ENCODE results near the gene ARHGAP26.

ARHGAP26 gene, protein sequence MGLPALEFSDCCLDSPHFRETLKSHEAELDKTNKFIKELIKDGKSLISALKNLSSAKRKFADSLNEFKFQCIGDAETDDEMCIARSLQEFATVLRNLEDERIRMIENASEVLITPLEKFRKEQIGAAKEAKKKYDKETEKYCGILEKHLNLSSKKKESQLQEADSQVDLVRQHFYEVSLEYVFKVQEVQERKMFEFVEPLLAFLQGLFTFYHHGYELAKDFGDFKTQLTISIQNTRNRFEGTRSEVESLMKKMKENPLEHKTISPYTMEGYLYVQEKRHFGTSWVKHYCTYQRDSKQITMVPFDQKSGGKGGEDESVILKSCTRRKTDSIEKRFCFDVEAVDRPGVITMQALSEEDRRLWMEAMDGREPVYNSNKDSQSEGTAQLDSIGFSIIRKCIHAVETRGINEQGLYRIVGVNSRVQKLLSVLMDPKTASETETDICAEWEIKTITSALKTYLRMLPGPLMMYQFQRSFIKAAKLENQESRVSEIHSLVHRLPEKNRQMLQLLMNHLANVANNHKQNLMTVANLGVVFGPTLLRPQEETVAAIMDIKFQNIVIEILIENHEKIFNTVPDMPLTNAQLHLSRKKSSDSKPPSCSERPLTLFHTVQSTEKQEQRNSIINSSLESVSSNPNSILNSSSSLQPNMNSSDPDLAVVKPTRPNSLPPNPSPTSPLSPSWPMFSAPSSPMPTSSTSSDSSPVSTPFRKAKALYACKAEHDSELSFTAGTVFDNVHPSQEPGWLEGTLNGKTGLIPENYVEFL

DNA sequence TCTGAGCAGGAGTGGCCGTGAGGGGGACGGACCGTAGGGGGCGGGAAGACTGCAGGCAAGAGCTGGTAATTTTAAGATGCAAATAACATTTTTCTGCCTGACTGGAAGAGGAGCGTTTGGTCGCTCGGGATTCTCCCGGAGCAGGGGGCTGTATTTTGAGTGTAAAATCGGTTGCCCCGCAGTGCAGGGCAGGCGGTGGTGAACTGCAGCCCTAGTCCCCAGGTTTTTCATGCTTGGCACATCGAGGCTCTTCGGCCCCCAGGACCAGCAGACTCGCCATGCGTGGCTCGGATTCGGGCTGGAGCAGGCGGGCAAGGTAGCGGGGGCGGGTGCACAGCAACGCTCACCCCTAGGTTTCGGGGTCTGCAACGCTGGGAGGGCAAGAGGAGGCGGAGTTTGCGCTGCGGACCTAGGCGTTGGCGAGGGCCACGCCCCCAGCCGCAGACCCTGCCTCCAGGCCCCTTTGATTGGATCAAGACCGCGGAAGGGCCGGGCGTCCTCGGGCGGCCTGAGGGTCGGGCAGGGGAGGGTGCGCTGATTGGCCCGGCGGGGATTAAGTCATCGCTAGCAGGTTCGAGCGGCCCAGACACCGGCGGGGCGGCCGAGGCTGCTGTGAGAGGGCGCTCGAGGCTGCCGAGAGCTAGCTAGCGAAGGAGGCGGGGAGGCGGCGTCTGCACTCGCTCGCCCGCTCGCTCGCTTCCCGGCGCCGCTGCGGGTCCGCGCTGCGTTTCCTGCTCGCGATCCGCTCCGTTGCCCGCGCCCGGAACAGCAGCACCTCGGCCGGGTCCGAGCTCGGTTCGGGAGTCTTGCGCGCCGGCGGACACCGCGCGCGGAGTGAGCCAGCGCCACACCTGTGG, at the start of gene ARHGAP26:
Gene ARHGAP26, plus strand, starts transcription at position 585 of the 857 bp plus-strand sequence. CDS start 385 bp downstream, outside the sequence.
- peak; percentile 96 for DNase-seq (ENCODE audit: low spot score)

DNA sequence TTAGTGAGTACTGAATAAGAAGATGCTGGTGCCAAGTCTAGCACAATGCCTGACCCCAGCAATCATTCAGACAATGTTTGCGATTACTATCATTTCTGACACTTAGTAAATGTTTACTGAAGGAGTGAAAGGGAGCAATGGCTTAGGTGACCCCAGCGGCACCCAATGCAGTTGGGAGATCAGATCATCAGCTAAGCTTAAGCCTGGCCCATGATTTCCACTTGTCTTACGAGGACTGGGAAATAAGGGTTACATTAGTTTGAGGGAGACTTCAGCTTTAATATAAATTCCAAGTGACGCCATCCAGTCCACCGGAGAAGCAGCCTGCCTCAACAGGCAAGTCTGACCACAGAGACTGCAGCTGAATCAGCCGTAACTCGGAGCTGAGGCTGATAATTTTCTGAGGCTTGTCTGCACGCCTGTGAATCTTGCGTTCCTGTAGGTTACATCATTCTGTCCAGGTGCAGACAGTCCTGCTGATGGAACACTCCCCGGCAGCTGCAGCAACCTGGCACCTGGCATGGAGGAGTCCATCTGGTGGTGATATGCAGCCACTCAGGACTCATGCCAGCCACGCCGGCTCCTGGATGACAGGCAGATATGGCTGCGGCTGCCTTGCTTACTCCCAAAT, 49.4 kb upstream of the ARHGAP26 start:
- no peak for DNase-seq (ENCODE audit: low spot score)

DNA sequence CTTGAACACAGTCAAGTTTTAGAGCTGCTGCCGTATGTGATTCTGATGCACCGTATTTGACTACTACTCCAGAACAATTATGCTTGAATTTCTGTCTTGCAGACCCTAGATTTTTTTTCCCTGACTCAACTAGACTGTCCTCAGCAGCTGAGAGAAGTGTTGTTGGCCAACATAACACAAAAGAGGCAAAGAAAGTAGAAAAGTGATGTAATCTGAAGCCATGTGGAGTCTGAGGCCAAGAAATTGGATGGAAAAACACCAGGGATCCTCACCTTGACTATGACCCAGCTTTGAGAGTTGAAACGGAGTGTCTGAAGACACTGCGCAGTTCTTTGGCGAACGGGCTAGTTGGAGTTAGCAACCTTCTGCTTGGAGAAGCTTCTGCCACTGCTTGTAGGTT, 48.0 kb upstream of the ARHGAP26 start:
- DNase-seq (ENCODE audit: low spot score): no peak

DNA sequence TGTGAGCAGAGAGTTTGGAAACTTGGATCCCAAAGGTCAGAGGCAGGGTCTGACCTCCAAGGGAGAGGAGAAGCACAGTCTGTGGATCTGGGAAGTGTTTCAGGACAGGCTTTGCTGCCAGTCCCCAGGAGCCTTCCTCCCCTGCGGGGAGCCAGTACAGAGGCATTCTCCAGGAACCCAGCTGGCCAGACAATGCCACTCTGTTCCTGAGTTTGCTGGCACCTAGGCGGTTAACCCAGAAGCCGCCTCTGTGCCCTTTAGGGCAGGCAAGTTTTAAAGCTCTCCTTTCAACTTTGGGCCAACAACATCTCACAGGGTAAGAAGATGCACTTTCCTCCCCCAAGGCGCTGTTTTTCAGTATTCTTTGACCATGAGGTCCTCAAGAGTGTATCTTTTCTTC, 47.3 kb upstream of the ARHGAP26 start:
- no peak for DNase-seq (ENCODE audit: low spot score)

DNA sequence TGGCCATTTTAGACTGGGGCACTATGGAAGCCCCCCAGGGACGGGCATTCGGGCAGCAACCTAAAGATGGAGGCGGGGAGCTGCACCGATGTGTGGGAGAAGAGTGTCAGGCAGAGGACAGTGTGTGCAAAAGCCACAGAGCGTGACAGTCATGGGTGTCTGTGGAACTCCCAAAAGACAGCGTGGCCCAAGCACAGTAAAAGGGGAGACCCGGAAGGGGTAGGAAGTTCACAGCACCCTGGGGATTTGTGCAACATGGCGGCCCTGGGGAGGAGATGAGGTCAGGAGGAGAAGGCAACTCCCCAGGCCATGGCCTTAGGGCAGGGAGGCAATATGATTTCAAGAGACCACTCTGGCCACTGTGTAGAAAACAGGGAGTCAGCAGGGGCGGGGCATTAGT, 45.4 kb upstream of the ARHGAP26 start:
- DNase-seq (ENCODE audit: low spot score): no peak

DNA sequence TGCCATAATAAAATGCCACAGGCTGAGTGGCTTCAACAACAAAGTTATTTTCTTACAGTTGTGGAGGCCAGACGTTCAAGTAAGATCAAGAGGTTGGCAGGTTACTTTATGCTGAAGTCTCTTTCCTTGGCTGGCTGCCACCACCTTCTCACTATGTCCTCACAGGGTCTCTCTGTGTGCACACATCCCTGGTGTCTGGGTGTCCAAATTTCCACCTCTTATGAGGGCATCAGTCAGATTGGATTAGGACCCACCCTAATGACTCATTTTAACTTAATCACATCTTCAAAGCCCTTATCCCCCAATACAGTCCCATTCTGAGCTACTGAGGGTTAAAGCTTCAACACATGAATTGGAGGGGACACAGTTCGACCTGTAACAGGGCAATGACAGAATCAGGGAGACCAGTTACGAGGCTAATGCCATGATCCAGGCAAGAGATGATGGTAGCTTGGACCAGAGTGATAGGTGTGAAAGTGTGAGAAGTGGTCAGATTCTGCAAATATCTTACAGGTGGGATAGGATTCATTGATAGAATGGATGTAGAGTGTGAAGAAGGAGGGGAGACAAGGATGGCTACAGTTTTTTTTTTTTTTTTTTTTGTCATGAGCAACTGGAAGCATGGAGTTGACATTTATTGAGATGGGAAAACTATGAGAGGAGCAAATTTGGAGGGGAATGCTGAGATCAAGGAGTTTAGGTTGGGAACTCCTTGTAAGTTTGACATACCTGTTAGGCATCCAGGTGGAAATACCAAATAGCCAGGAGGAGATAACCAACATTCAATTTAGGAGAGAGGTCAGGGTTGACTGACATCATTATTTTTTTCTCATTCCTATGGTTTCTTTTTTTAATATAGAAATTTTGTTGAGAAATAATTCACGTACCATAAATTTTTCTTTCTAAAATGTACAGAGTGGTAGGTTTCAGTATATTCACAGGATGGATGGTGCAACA, 44.7 kb upstream of the ARHGAP26 start:
- no peak for DNase-seq (ENCODE audit: low spot score)

DNA sequence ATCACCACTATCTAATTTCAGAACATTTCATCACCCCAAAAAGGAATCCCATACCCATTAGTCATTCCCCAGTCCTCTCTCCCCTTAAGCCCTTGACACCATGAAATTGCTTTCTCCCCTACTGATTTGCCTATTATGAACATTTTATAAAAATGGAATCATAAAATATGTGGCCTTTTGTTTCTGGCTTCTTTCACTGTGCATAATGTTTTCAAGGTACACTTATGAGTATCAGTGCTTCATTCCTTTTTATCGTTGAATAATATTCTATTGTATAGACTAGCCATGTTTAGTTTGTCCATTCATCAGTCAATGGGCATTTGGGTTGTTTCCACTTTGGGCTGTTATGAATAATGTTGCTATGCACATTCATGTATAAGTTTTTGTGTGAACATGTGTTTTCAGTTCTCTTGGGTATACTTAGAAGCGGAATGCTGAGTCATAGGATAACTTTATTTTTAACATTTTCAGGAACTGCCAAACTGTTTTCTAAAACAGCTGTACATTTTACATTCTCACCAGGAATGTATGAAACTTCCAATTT, 43.9 kb upstream of the ARHGAP26 start:
- peak; percentile 42 for DNase-seq (ENCODE audit: low spot score)

DNA sequence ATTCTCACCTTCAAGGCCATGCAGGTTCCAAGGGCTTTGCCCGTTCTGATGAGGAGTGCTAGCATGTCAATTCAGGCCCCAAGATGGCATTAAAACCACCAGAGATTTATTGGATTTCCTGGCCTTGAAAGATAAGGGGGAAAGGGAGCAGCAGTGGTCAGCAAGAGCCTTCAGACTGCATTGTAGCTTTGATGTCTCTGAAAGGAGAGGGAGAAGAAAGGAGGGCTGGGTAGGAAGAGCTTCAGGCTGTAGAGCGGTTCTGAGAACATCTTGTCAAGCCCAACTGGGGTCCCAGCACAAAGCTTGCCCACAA, 42.5 kb upstream of the ARHGAP26 start:
- no peak for DNase-seq (ENCODE audit: low spot score)

DNA sequence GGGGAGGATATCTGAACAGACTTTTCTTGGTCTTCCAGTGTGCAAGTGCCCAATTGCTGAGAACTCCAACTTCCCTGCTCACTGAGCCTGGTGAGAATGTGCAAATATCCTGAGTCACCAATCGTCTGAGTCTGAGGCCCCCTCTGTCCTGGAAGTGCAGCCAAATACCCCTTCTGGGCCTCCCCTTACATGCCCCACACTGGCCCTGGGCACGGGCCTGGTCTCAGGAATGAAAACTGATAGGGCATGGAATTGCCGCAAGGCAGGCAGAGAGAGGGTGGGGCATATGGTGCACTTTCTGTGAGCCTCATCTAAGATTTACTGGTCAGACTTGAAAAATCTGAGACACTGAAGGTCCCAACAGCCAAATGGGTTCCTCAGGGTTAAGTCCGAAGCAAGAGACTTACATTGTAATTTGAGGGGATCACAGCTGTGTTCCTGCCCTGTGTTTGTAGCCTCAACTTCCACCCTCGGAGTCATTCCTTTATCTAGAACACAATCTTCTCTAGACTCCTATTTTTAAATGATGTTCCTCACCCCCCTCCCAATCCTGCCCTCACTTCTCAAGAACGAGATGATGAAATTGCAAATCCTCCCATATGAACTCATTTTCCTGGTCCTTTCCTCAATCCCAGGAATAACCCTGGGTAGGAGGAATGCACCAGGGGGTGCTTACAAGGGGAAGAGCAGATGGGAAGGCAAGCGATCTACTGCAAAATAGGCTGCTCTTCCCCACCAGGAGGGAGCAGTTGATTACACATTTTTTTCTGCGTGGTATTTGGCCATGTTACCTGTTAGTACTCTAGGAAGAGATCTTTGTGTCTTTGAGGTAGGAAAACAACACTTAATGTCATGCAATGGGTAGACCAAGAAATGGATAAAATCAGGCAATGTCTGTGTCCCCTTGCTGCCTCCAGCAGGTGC, 34.6 kb upstream of the ARHGAP26 start:
- DNase-seq (ENCODE audit: low spot score): no peak

DNA sequence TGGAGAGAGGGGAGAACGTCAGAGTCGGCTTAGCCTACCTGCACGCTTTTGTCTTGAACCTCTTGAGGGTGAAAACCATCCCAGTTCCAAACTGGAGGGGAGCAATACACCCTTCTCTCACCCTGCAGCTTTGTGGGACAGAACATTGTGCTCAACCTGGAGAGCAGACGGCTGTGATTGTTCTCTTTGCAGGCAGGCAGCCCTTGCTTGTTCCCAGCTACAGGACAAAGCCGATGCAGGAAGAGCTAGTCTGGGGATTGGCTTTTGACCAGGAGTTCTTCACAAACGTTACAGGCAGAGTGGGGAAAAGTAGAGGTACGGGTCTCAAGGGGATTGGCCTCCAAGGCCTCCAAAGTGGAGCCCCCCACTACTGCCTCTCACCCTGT, 33.9 kb upstream of the ARHGAP26 start:
- no peak for DNase-seq (ENCODE audit: low spot score)

DNA sequence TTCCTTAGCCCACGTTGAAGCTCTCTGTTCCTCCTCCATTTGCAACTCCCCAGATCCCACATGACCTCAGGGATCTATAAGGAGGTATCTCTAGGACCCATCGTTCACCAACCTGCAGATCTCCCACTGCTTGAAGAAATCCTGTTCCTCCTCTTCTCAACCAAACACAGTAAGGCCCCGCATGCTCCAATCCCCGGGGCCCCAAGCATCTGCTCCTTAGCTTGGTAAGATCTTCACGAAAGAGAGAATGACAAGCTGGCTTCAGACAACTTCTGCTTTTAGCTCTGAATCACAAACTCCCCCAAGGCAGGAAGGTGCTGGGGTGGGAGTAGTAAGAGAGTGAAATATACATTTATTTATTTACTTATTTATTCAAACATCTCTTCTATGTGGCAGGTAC, 33.0 kb upstream of the ARHGAP26 start:
- no peak for DNase-seq (ENCODE audit: low spot score)

DNA sequence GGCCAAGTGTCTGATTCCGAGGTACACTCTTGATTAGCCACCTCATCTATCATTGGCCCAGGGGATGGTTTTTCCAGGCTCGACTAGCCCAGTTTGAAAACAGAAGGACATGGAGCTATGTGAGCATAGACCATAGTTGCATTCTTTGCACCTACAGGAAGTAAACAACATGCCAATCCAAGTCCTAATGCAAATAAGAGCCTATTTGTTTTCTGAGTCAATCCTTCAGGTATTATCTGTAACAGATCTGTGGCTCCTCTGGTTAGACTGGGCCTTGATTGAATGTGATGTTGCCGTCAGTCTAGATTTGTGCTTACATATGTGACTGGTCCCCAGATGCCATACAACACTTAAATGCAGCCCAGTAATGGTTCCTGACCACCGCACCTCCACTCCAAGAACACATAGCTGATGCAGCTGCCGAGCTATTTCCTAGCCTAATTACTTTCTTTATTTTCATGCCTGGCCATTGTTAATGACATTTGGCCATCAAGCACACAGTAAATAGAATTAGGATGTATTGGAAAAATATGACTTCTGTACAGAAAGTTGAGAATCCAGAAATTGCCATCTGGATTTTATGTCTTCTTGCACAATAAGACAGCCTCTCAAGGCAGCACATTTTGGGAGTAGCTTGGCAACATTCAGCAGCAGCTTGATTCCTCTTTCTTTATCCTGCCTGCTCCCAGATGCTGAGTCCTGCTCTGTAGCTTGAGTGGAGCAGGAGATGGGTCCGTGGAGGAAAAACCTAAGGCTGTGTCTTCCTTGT, 29.5 kb upstream of the ARHGAP26 start:
- DNase-seq (ENCODE audit: low spot score): no peak

DNA sequence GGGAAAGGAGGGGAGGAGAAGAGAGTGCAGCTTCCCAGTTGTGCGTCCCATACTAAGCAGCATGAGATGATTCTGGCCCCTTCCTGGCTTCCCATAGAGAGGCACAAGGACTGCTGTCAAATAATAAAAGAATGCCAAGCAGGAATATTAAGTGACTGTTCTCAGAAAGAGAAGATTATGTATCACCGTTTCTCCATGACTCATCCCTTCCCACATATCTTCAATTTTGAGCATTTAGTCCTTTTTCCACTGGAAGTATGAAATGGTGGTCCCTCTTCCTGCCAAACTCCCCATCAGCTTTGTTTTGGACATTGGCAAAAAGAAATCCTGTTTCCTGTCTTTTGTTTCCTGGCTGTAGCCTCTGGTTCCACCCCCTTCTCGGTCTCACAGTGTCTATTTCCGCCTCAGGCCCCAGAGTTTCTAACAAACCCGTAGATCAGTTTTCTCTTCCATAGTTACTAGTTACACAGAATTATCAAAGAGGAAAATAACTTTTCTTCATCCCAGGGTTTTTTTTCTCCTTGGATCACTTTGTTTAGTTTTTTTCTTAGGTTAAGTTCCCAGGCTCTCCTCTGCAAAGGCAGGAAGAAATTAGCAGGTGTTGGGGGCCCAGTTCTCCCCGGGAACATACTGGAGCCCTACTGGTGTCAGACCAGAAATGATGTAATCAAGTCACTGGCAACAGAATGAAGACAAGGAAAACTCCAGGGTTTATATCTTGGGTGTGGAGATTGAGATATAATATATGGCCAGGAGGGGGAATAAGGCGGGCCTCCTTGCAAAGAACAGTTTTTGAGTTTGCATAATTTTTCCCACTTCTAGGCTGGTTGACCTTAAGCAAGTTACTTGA, 26.4 kb upstream of the ARHGAP26 start:
- DNase-seq (ENCODE audit: low spot score): no peak

DNA sequence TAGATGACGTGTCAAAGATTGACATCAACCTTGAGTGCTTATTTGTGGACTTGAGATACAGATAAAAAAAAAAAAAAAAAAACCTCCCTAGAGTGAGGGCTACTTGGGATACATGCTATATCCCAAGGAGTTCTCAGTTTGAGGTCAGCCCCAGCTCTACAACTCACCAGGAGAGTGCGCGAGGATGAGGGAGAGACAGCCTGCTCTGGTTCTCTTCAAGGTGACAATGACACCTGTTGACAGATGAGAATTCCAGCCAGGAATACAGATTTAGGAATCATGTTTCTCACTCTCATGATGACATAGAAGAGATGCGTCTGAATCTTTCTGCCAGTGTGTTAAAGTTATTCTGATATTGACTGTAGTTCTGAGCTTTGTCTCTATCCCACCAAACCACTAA, 24.9 kb upstream of the ARHGAP26 start:
- DNase-seq (ENCODE audit: low spot score): no peak

DNA sequence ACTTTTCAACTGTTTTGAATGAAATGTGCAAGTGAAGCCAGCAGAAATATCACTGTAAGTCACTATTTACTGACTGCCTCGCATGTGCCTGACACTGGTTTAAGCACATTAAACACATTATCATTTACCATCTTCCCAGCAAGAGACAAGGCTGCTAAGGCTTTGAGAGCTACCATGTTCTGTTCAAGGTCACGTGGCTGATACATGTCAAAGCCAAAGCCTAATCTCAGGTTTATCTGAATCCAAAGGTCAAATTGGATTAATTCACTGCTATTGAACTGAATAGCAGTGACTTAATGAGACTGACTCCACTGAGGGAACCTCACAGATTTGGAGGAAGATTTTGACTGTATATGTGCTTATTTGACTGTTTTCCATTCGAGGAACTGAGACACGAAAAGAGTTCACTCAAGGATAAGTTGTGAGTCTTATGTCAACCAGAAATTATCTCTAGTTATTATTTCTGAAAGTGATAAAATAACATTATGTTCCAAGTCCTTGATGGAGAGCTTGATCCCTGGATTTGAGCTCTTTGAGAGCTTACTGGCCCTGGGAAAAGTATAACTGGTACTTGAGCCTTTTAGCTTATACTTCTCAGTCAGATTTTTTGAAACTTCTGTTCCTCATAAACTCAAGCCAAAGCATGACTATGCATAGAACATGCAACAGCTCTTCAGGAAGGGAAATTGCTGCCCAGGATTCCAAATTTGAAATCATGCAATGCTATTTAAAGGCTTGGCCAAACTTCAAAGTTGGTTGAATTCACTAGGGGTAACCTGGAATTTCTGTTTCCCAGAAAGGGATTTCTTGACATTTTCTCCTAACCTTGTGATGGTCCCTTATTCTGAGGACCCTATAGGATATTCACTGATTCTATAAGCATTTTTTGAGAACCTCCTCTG, 23.4 kb upstream of the ARHGAP26 start:
- no peak for DNase-seq (ENCODE audit: low spot score)

DNA sequence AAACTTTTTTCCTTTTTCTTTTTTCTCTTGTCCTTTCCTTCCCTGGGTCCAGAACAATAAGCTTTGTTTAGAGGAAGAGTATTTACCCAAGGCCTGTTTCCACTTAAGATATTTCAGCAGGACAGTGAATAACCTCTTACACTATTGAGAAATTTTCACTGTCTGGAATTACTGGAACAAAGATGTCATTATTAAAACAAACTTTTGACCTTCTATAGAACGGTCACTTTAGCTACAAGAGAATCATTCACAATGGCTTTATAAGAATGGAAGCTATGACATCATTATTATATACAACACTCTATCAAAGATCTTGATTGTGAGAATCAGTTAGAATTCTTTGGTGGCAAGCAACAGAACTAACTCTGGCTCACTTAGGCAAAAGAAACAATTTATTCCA, 22.0 kb upstream of the ARHGAP26 start:
- no peak for DNase-seq (ENCODE audit: low spot score)

Measured in activated CD4-positive, alpha-beta T cell treated with anti-CD3 and anti-CD28 coated beads, Interleukin-2, Interleukin-4, amounts not matched to agents 100 ng/mL and 50 ng/mL, durations not matched to agents 16 hours and 8 hours (primary cell).